ENCODE measurements around the gene FAM78A. TPM values are rescaled to one million over a fixed set of nuclear protein-coding genes. Genes with fewer than 3 reads are reported as not detected.
A peak's percentile ranks its signal among the peaks of the same experiment; 100 is the strongest.

Gene FAM78A
- total and polyA plus RNA-seq, 9 donors: 0.60 to 9.4 (median 2.3) TPM

DNA sequence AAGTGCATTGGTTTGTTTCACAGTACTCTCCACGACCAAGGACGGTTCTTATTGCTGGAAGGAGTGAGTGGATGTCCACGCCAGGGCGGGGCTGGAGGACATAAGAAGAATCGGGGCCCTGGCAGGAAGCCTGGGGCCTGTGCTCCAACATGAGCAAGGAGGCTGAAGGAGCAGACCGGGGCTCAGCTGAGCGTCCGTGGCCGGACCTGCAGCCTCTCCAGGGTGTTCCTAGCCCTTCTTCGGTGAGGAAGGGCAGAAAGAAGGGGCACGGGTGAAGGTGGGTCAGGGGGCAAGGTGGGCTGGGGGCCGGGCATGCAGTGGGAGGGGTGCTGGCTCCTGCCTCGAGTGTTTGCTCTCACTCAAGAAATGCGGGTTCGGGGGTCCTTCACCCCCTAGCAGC lies 18.1 kb downstream of the FAM78A start:
- Histone ChIP-seq H3K9me3 (no peaks in the 10 kb centered on the region), H3K27me3 (no peaks in the 10 kb centered on the region), H3K4me1 (ENCODE audit: insufficient read depth) (peaks cover 9% of the 10 kb centered on the region), H3K4me3 (no peak overlapping the region), H3K27ac (no peak overlapping the region), H3K36me3 (no peaks in the 10 kb centered on the region)
- DNase-seq: no peak
- intact Hi-C loops (cut with DNase I): no loop called here
- 77 to 80% (median 77%) methylated on average over 15 of the region's 15 CpGs for WGBS, 3 donors
- TF ChIP-seq CTCF (IDR thresholded peaks at IDR 0.05) (no peak), EP300 (IDR thresholded peaks at IDR 0.05) (no peak), POLR2A (IDR thresholded peaks at IDR 0.05) (no peak)

DNA sequence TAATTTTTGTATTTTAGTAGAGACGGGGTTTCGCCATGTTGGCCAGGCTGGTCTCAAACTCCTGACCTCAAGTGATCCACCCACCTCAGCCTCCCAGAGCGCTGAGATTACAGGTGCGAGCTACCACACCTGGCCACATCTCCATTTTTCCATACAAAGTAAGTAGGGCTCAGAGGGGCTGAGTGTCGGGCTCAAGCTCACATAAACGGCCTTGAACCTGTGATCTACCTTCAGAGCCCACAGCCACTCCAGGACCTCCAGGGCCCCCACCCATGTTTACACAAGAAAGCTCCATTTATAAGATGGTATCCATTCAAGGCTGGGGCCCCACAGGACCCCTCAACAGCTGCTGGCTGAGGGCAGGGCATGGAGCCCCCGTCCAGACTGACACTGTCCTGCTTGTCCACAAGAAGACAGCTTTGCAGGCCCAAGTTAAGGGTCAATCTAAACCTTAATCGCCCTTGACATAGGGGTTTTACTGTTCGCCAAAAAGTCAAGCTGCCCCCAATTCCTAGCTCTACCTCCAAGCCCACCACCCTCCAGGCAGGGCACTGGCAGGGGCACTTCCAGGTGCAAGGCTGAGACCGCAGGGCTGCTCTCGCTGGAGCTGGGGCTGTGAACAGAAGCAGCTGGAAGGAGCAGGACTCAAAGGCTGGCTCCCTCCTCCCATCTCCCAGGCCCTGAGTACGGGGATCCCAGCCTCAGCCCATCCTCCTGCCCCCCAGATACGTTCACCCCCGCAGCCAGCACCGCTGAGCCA lies 18.9 kb downstream of the FAM78A start:
- DNase-seq: no peak
- no peak overlapping the region for H3K4me3 ChIP-seq
- no peak overlapping the region for H3K27ac ChIP-seq
- 89 to 93% (median 90%) methylated on average over 15 of the region's 15 CpGs for WGBS, 3 donors
- no peaks in the 10 kb centered on the region for H3K36me3 ChIP-seq
- H3K4me1 ChIP-seq (ENCODE audit: insufficient read depth): peaks cover 9% of the 10 kb centered on the region
- intact Hi-C loops (cut with DNase I): no loop called here
- TF ChIP-seq CTCF (IDR thresholded peaks at IDR 0.05) (no peak), EP300 (IDR thresholded peaks at IDR 0.05) (no peak), POLR2A (IDR thresholded peaks at IDR 0.05) (no peak)
- H3K27me3 ChIP-seq: no peaks in the 10 kb centered on the region
- H3K9me3 ChIP-seq: no peaks in the 10 kb centered on the region

DNA sequence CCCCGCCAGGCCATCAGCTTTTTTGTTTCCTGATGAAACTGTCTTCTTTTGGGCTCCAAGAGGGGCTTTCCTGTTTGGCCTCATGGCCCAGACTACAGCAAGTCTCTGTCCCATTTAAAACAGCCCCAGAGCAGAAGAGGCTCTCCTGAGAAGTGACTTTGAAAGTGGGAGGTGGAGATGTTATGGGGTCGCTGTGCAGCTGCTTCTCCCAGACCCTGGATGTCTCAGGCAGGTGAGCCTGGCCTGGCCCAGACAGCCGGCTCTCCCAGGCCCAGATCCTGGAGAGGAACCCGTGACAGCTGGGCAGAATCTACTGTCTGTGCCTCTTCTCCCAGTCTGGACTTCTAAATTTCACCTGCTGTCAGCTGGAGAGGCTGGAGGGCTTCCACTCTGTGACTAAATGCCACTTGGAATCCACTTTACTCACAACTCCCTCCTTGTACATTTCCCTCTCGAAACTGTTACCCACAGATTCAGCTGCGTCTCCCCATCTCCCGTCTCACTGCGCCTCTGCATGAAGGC lies 20.6 kb downstream of the FAM78A start:
- no peak for TF ChIP-seq CTCF (IDR thresholded peaks at IDR 0.05)
- Histone ChIP-seq H3K27ac (peak overlapping the region in 1 of 2 donors; percentile 1), H3K4me1 (ENCODE audit: insufficient read depth) (peaks cover 9% of the 10 kb centered on the region), H3K9me3 (no peaks in the 10 kb centered on the region), H3K27me3 (no peaks in the 10 kb centered on the region), H3K4me3 (no peak overlapping the region), H3K36me3 (no peaks in the 10 kb centered on the region)
- 77 to 79% (median 79%) methylated on average over 8 of the region's 8 CpGs for WGBS, 3 donors
- no peak for DNase-seq
- intact Hi-C loops (cut with DNase I): no loop called here

DNA sequence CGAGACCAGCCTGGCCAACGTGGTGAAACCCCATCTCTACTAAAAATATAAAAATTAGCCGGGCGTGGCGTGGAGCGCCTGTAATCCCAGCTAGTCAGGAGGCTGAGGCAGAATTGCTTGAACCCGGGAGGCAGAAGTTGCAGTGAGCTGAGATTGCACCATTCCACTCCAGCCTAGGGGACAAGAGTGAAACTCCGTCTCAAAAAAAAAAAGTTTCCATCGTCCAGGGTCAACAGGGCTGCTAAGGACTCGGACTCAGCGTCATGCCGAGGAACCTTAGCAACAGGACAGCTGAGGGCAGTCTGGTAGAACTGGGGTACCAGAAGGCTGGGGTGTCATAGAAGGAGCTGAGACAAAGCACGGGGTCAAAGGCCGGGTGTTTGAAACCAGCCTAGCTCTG lies 21.7 kb downstream of the FAM78A start:
- H3K9me3 ChIP-seq: no peaks in the 10 kb centered on the region
- peaks cover 9% of the 10 kb centered on the region for H3K4me1 ChIP-seq (ENCODE audit: insufficient read depth)
- H3K27me3 ChIP-seq: no peaks in the 10 kb centered on the region
- no peak overlapping the region for H3K4me3 ChIP-seq
- H3K36me3 ChIP-seq: no peaks in the 10 kb centered on the region
- no peak for DNase-seq
- H3K27ac ChIP-seq: no peak overlapping the region
- intact Hi-C loops (cut with DNase I): no loop called here
- 91 to 94% (median 94%) methylated on average over 14 of the region's 14 CpGs for WGBS, 3 donors
- no peak for TF ChIP-seq EP300 (IDR thresholded peaks at IDR 0.05)
- TF ChIP-seq CTCF (IDR thresholded peaks at IDR 0.05): no peak
- no peak for TF ChIP-seq POLR2A (IDR thresholded peaks at IDR 0.05)

Measured in ovary (tissue), 9 donors.